SU-DHL-6 (cell line): ENCODE data around the gene PLA2G5.
"Not testable (repeated sequence)": the region's sequence is repeated elsewhere in the genome, so short reads cannot be mapped to it uniquely, and the experiment has no call there.

Experiments
- H2AFZ ChIP-seq: fragments of 200-600 bp; sonication (generic); 2 replicates; pipeline ENCODE4 v1.6.1; 2014; ENCODE audit warnings: low read depth, mild to moderate bottlenecking, moderate library complexity, mixed read lengths, antibody characterized with exemption, low read length; ENCODE audit not compliant: severe bottlenecking
- H3F3A ChIP-seq: fragments of 200-600 bp; shearing (Covaris generic); 2 replicates; pipeline ENCODE4 v1.6.0; 2016; ENCODE audit warnings: antibody characterized with exemption, mild to moderate bottlenecking; ENCODE audit not compliant: insufficient read depth
- H3K27ac ChIP-seq: fragments of 200-600 bp; sonication (generic); 2 replicates; pipeline ENCODE4 v1.5.1; 2016; ENCODE audit warnings: low read depth, mild to moderate bottlenecking, low read length, moderate library complexity, mixed read lengths
- H3K27me3 ChIP-seq: fragments of 200-600 bp; sonication (generic), shearing (Covaris generic); 2 replicates; pipeline ENCODE4 v1.6.0; 2014; ENCODE audit warnings: mild to moderate bottlenecking, low read length
- H3K36me3 ChIP-seq: fragments of 200-600 bp; sonication (generic); 2 replicates; pipeline ENCODE4 v1.6.1; 2014; ENCODE audit warnings: mild to moderate bottlenecking, low read length, mixed read lengths
- H3K4me2 ChIP-seq: fragments of 300-600, 200-600 bp; shearing (Covaris generic), sonication (generic); 2 replicates; pipeline ENCODE4 v1.6.0; 2014; ENCODE audit warnings: low read length, low read depth, mild to moderate bottlenecking; ENCODE audit not compliant: poor library complexity, severe bottlenecking
- H3K4me3 ChIP-seq: fragments of 200-600 bp; sonication (generic); 2 replicates; pipeline ENCODE4 v1.5.1; 2014; ENCODE audit warnings: antibody characterized with exemption, low read length, mild to moderate bottlenecking, mixed read lengths; ENCODE audit not compliant: insufficient read depth, poor library complexity, severe bottlenecking
- H3K79me2 ChIP-seq: fragments of 200-600 bp; sonication (generic); 2 replicates; pipeline ENCODE4 v1.6.1; 2014; ENCODE audit warnings: mild to moderate bottlenecking, low read length, moderate library complexity; ENCODE audit not compliant: insufficient read depth
- H3K9ac ChIP-seq: fragments of 200-600 bp; sonication (generic); 2 replicates; pipeline ENCODE4 v1.7.0; 2014; ENCODE audit warnings: mild to moderate bottlenecking, low read length
- H3K9me2 ChIP-seq: fragments of 200-600 bp; sonication (generic); replicated peaks from 2 replicates; pipeline ENCODE4 v1.6.1; 2014; ENCODE audit warnings: low read length; ENCODE audit not compliant: insufficient read depth
- H3K9me3 ChIP-seq: fragments of 200-600 bp; sonication (generic); 2 replicates; pipeline ENCODE4 v1.6.1; 2014; ENCODE audit warnings: low read length, mixed read lengths; ENCODE audit not compliant: insufficient read depth
- H4K20me1 ChIP-seq: fragments of 200-600 bp; sonication (generic); 2 replicates; pipeline ENCODE4 v1.6.1; 2014; ENCODE audit warnings: low read depth, mild to moderate bottlenecking, antibody characterized with exemption, low read length, moderate library complexity, mixed read lengths
- CTCF ChIP-seq: fragments of 200-600 bp; sonication (generic); IDR thresholded peaks from one replicate; pipeline ENCODE4 v1.5.1; 2017; ENCODE audit warnings: antibody characterized with exemption, mild to moderate bottlenecking, low read length, moderate library complexity; ENCODE audit not compliant: insufficient read depth, poor library complexity, severe bottlenecking
- EZH2phosphoT487 ChIP-seq: fragments of 200-600 bp; sonication (generic), shearing (Covaris generic); conservative IDR thresholded peaks from 2 replicates; pipeline ENCODE4 v1.6.1; 2018; ENCODE audit warnings: mild to moderate bottlenecking, antibody characterized with exemption, low read length, moderate library complexity, mixed read lengths

Gene PLA2G5

GRCh38 chr1:20047096-20047495, 22.9 kb upstream of the PLA2G5 start:
- TF ChIP-seq EZH2phosphoT487 (no peak), CTCF (no peak)
- H4K20me1 ChIP-seq: no peaks in the 10 kb centered on the region
- 0 out of 2 replicates have a peak, but pooled peaks cover 3% of the 10 kb centered on the region for H3K27me3 ChIP-seq
- H3K27ac ChIP-seq: no peak overlapping the region
- no peaks in the 10 kb centered on the region for H3K9me2 ChIP-seq
- H3K4me3 ChIP-seq: no peak overlapping the region
- no peak overlapping the region for H3K9ac ChIP-seq
- peaks cover 15% of the 10 kb centered on the region; the same call in 1 of the 2 replicates for H3K9me3 ChIP-seq
- H3K36me3 ChIP-seq: no peaks in the 10 kb centered on the region
- H3K4me2 ChIP-seq: no peak overlapping the region
- no peaks in the 10 kb centered on the region for H3K79me2 ChIP-seq
- no peaks in the 10 kb centered on the region for H3F3A ChIP-seq
- no peak overlapping the region for H2AFZ ChIP-seq

GRCh38 chr1:20048563-20048962, 21.4 kb upstream of the PLA2G5 start:
- no peaks in the 10 kb centered on the region for H4K20me1 ChIP-seq
- peaks cover 24% of the 10 kb centered on the region; the same call in 1 of the 2 replicates for H3K9me3 ChIP-seq

GRCh38 chr1:20049056-20049798, 20.8 kb upstream of the PLA2G5 start:
- not testable (repeated sequence) for H3K36me3 ChIP-seq, H3K9me2 ChIP-seq, H3K79me2 ChIP-seq, H3F3A ChIP-seq, H3K27me3 ChIP-seq, H3K4me3 ChIP-seq, H4K20me1 ChIP-seq, H3K27ac ChIP-seq, H2AFZ ChIP-seq, H3K9ac ChIP-seq, H3K4me2 ChIP-seq
- peaks cover 24% of the 10 kb centered on the region; the same call in 1 of the 2 replicates for H3K9me3 ChIP-seq

More at GRCh38 chr1:20048563-20048962, 21.4 kb upstream of the PLA2G5 start:
- Histone ChIP-seq H3K36me3 (no peaks in the 10 kb centered on the region), H3K27me3 (0 out of 2 replicates have a peak, but pooled peaks cover 3% of the 10 kb centered on the region), H3K4me2 (no peak overlapping the region), H3K79me2 (no peaks in the 10 kb centered on the region), H3F3A (no peaks in the 10 kb centered on the region), H3K27ac (no peak overlapping the region), H3K4me3 (no peak overlapping the region), H3K9ac (no peak overlapping the region), H2AFZ (no peak overlapping the region), H3K9me2 (no peaks in the 10 kb centered on the region)
- TF ChIP-seq CTCF: no peak
- no peak for TF ChIP-seq EZH2phosphoT487

GRCh38 chr1:20051218-20051829, 18.7 kb upstream of the PLA2G5 start:
- no peaks in the 10 kb centered on the region for H3K9me2 ChIP-seq
- H3K27ac ChIP-seq: no peak overlapping the region
- peaks cover 24% of the 10 kb centered on the region; the same call in 1 of the 2 replicates for H3K9me3 ChIP-seq
- no peaks in the 10 kb centered on the region for H4K20me1 ChIP-seq
- no peak for TF ChIP-seq CTCF
- TF ChIP-seq EZH2phosphoT487: no peak
- H3K27me3 ChIP-seq: 0 out of 2 replicates have a peak, but pooled peaks cover 3% of the 10 kb centered on the region
- H3K9ac ChIP-seq: no peak overlapping the region
- H3K36me3 ChIP-seq: no peaks in the 10 kb centered on the region
- H3K4me3 ChIP-seq: no peak overlapping the region
- no peaks in the 10 kb centered on the region for H3K79me2 ChIP-seq
- no peak overlapping the region for H2AFZ ChIP-seq
- no peak overlapping the region for H3K4me2 ChIP-seq
- no peaks in the 10 kb centered on the region for H3F3A ChIP-seq
